Glomerular endothelial cell (primary cell): Measurements from ENCODE around the gene RUNDC3A. TPM values are rescaled to one million over a fixed set of nuclear protein-coding genes. Genes with fewer than 3 reads are reported as not detected.
A peak's percentile ranks its signal among the peaks of the same experiment; 100 is the strongest.

Experiments
- DNase-seq: peaks from one replicate; pipeline ENCODE4 v3.0.0-alpha.2; 2011; ENCODE audit warnings: low read depth, low spot score; ENCODE audit errors: extremely low read depth
- total RNA-seq: library from RNA; depleted of rRNA; stranded (reverse); fragments of >200 nt; gene quantifications from 2 replicates; pipeline ENCODE4 v1.2.3, GENCODE V29; 2015

RUNDC3A gene
- 0.58 and 0.82 TPM in 2 replicates for total RNA-seq

DNA sequence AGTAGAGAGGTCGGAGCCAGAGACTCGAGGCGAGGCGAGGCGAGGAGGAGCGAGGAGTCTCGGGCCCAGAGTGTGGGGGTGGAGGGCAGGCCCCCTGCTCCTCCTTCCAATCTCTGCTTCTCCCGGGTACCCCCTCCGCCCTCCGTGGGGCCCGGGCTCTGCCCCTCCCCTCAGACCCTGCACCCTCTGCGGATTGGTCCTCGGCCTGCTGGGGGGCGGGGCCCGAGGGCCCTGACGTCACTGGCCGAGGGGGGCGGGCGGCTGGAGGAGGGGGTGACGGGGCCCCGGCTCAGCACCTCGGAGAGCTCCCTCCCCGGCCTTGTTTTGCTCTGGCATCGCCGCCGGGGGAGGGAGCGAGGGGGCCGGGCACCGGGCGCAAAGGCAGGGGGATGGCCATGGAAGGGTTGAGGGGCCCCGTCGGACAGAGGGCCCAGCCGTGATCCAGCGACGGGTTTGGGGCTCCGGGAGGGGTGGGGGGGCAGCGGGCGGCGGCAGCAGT is at the start of gene RUNDC3A:
TSS of gene RUNDC3A (plus strand) at position 282 of the 499 bp plus-strand sequence. CDS start 232 bp downstream, outside the sequence.
- DNase-seq, result no peak

- no peak for DNase-seq
Observed at GRCh38 chr17:44258811-44259351, 49.5 kb upstream of the RUNDC3A start.

GRCh38 chr17:44260296-44260695 is 48.1 kb upstream of the RUNDC3A start:
- DNase-seq, result no peak

GRCh38 chr17:44262654-44263225 is 45.7 kb upstream of the RUNDC3A start:
- DNase-seq, result no peak

- no peak for DNase-seq
Observed at GRCh38 chr17:44263345-44263902, 45.0 kb upstream of the RUNDC3A start.

DNA sequence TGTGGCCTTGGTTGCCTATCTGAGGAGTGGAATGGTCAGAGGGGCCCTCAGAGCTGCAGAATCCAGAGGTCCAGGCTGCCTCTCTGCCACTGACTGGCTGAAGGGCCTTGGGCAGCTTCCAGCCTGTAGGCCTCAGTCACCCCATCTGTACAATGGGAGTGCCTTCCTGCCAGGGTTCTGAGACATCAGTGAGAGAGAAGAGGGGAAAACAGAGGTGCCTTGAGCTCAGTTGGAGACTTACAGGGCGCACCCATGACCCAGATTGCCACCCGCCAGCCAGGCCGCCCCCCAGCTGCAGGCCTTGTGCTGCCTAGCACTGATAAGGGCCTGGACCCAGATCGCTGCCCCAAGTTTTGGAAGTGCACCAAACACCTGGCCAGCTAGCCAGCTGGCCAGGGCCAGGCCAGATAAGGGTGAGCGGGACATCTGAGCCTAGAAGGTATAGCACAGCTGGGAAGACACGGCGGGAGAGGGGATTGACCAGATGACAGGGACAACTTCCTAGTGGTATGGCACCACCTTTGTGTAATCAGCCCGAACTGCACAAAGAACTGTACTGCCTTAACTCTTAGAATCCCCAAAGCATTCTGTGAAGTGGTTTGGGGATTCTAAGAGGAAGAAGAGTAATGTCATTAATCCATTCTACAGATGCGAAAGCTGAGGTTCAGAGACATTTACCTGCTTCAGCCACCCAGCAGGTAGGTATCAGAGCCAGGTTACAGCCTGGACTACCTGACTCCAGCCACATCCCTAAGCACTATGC is 41.8 kb upstream of the RUNDC3A start:
- no peak for DNase-seq

DNA sequence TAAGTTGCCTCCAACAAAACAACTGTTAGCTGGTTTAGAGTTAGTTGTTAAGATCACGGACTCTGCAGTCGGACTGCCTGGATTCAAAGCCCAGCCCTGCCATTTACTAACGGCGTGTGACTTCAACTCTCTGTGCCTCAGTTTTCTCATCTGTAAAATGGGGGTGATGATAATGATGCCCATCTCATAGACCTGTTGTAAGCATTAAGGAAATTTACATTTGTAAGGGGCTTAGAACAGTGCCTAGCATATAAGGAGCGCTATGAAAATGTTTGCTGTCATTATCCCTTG is 41.3 kb upstream of the RUNDC3A start:
- DNase-seq, result no peak

DNA sequence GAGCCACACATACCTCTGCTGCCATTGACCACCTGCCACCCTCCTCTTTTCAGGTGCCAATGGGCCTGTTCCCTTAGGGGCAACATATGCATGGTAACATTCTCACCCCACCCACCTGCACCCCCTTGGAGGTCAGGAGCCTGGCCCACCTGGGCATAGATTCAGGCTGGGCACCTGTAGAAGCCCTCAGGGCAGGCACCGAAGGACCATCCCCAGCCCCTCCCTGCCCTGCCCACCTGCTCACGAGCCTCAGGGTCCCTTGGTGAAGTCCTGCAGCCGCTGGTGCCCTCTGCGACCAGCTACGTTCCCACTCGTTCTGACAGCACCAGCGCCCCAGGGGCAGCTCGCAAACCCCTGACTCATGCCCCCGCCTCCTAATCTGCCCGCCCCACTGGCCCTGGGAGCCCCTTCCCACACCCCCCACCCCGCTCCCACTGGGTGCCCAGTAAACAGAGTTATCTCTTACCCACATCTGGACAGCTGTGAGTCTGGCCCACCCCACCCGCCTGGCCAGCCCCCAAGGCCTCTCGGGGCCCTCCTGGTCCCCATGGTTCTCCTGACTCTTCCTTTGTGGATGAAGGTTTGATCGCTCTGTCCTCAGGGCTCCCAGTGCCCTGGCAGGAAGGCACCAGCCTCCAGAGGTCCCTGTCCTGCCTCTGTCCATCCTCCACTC is 40.4 kb upstream of the RUNDC3A start, which contains the start of gene SLC4A1:
TSS of gene SLC4A1 (minus strand) at position 318 of the 673 bp plus-strand sequence. CDS start 5,269 bp downstream, outside the sequence.
- DNase-seq, result no peak

- DNase-seq, result no peak
Observed at GRCh38 chr17:44268709-44269534, 39.5 kb upstream of the RUNDC3A start.

DNA sequence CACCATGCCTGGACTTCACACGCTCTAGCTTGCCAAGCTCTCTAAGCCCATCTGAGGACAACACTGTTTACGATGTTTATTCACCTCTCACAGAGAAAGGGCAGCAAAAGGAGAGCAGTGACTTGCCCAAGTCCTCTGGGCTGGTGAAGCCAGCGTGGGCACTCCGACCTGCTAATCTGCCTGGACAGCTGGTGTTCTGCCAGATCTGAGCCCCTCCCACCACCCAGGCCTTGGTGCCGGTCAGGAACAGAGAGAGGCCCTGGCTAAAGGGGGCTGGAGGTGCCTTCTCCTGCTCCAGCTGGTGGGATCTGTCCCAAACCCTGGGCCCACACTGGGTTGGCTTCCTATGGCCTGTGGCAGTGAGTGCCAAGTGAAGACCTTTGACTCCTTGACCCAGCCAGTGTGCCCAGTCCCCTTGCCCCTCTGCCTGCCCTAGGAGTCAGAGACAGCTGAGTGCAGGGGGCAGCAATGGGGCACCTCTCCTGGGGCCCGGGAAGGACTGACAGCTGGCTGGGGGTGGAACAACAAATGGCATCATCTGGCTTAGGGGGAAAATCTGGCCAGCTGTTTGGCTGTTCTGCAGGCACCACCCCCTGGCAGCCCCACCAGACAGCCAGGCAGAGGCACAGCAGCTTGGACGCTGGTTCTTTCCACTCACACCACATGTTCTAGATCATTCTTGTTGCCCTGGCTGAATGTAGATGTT is 38.7 kb upstream of the RUNDC3A start:
- no peak for DNase-seq

GRCh38 chr17:44272321-44272951 is 36.0 kb upstream of the RUNDC3A start:
- no peak for DNase-seq

- DNase-seq, result no peak
Observed at GRCh38 chr17:44272954-44273353, 35.4 kb upstream of the RUNDC3A start.

DNA sequence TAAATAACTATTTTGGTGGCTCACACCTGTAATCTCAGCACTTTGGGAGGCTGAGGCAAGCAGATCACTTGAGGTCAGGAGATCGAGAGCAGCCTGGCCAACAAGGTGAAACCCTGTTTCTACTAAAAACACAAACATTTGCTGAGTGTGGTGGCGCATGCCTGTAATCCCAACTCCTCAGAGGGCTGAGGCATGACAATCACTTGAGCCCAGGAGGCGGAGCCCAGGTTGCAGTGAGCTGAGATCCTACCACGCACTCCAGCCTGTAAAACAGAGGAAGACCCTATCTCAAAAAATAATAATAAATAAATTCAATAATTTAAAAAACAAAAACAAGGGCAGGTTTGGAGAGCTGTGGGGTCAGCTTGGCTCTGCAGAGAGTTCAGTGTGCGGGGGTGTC is 34.8 kb upstream of the RUNDC3A start:
- no peak for DNase-seq

DNA sequence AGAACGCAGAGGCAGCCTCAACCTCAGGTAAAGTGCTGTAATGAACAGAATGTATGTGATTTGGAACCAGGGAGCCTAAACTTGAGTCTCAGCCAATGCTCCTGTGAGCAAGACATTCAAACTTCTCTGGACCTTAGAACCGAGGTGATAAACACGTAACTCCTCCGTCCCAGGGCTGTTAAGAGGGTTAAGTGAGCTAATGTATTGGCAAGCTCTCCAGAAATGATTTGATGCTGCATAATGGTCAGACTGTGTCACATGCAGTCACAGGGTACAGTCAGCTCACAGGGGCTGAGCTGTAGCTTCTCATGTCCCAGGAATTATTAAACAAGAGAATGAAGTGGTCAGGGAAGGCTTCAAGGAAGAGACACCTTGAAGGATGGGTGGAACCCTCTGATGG is 30.4 kb upstream of the RUNDC3A start:
- no peak for DNase-seq

DNA sequence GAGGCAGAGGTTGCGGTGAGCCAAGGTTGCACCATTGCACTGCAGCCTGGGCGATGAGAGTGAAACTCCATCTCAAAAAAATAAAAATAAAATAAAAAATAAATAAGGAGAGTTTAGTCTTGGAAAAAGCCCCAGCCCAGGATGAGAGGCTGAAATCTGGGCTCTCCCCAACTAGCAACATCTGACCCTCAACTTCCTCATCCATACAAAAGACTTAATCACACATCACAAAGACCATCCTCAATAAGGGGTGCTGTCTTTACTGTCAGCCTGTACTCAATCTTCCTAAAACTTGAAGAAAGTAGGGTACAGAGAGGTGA is 29.1 kb upstream of the RUNDC3A start:
- no peak for DNase-seq

- peak; percentile 50 for DNase-seq
Observed at GRCh38 chr17:44279666-44280391, 28.6 kb upstream of the RUNDC3A start.

GRCh38 chr17:44280392-44280937 is 27.9 kb upstream of the RUNDC3A start:
- DNase-seq, result no peak

GRCh38 chr17:44281570-44281969 is 26.8 kb upstream of the RUNDC3A start:
- DNase-seq, result no peak
